ENCODE results near the gene GRM4. TPM values are rescaled to one million over a fixed set of nuclear protein-coding genes. Genes with fewer than 3 reads are reported as not detected.

GRM4 gene
- polyA plus RNA-seq, 12 donors: 0.66 to 4.0 (median 1.4) TPM; not detected in 1

DNA sequence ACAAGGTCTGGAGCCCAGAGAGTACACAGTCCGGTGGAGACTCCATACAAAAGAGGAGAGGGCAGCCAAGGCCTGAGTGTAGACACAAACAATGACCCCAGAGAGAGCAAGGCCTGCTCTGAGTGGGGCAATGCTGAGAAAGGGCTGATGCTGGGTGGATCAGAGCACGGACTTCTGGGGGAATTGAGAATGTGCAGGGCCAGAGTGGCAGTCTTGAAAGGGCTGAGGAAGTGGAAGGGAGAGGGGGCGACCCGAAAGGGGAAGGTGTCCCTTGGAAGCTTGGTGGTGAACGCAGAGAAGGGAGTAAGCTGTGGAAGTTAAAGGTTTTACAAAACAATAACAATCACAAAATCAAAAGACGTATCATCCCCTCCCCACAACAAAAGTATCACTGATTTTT is 12.0 kb upstream of the GRM4 start:
- no peak for DNase-seq

DNA sequence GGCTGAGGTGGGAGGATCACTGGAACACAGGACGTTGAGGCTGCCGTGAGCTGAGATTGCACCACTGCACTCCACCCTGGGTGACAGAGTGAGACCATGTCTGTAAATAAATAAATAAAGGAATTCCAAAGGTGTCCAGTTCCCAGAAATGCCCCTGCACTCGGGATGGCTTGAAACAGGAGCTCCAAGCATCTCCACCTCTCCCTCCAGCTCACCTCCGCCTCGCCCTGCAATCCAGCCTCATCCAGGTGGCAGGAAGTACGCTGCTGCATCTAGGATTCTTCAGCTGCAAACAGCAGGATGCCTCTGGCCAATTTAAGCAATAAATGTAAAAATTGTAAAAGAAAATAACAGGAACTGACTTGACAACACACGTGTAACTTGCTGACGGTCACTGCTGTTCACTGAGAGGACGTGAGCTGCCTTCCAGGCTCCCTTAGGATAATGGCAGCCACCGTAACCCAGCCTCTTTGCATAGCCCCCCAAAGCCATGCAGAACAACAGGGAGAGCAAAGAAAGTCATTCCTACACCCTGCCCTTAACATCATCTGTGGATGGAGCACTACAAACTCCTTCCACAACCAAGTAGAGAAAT is 11.4 kb upstream of the GRM4 start:
- no peak for DNase-seq

DNA sequence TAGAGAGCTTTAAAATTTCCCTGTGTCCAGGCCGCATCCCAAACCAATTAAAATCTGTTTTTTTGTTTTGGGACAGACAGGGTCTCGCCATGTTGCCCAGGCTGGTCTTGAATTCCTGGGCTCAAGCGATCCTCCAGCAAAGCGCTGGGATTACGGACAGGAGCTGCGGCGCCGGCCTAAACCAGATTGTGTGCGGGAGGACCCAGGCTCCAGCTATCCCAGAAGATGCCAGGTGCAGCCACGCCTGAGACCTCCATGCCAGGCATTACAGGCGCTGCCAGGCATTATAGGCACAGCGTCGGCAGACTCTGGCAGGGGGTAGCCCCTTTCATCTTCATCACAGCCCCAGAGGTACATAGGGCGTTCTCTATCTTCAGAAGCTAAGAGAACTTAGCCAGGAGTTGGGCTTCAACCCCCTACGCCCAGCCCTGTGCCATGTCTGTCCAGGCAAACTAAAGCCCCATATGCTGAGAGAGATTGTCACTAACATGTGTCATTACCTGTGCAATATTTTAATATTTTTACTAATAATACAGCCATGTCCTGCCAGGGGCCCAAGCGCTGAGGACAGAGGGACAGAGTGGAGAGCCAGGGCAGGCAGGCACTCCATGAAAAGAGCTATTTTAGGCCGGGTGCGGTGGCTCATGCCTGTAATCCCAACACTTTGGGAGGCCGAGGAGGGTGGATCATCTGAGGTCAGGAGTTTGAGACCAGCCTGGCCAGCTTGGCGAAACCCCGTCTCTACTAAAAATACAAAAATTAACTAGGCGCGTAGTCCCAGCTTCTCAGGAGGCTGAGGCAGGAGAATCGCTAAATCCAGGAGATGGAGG is 9.8 kb upstream of the GRM4 start:
- DNase-seq: no peak

GRCh38 chr6:34154668-34155447 is 9.0 kb upstream of the GRM4 start:
- DNase-seq: peak; percentile 43

- no peak for DNase-seq
Observed at GRCh38 chr6:34152806-34153520, 7.1 kb upstream of the GRM4 start.

DNA sequence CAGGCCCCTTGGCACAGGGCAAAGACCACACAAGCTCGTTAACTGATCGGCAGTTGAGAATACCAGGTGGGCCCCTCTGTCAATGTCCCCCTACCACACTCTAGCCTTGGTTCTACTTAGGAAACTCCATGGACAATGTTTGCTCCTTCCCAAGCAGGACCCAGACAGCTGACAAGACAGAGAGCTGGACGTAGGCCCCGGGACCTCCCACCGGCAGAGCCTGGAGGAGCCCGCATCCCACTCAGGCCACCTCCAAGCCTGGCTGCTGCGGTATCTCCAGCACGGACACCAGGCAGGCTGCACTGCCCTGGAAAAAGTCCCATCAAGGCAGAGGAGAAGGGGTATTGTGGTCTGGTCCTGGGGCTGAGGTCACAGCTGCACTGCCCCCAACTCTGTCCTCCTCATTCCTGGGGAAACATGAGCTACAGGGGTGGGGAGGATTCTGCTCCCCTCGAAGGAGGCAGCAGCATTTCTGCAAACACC is 6.2 kb upstream of the GRM4 start:
- DNase-seq: no peak

DNA sequence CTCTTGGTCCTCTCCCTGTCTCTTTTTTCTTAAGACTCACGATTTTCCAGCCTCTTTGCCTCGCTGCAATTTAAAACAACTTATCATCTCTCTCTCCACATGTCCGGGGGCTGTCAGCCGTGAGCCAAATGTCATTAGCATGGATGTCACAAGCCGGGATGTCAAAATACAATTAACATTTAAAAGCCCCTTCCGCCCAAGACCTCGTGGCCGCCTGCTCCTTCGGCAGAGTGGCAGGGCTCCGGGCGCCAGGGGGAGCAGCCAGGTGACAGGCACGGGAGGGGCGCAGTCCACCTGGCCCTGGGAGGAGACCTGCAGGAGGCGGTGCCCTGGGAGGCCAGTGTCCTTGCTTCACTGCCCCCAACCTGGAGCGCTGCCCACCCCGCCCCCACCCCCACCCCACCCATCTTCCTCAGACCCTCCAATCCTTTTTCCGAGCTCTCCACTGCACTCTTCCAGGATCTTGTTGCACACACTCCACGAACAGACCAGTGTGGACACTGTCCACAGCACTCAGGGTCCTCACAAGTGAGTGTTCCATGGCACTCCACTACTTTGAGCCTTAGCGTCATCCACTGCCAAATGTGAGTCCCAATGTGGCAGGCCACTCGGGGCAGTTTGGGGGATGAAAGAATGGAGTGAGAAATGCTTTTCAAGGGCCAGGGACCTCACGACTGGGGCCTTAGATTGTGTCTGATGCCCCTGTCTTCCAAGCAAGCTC is 5.6 kb upstream of the GRM4 start:
- DNase-seq: no peak

- DNase-seq: no peak
Observed at GRCh38 chr6:34150766-34151165, 4.9 kb upstream of the GRM4 start.

- DNase-seq: no peak
Observed at GRCh38 chr6:34149831-34150400, 4.0 kb upstream of the GRM4 start.

- DNase-seq: no peak
Observed at GRCh38 chr6:34149452-34149810, 3.5 kb upstream of the GRM4 start.

- no peak for DNase-seq
Observed at GRCh38 chr6:34148631-34149451, 3.0 kb upstream of the GRM4 start.

DNA sequence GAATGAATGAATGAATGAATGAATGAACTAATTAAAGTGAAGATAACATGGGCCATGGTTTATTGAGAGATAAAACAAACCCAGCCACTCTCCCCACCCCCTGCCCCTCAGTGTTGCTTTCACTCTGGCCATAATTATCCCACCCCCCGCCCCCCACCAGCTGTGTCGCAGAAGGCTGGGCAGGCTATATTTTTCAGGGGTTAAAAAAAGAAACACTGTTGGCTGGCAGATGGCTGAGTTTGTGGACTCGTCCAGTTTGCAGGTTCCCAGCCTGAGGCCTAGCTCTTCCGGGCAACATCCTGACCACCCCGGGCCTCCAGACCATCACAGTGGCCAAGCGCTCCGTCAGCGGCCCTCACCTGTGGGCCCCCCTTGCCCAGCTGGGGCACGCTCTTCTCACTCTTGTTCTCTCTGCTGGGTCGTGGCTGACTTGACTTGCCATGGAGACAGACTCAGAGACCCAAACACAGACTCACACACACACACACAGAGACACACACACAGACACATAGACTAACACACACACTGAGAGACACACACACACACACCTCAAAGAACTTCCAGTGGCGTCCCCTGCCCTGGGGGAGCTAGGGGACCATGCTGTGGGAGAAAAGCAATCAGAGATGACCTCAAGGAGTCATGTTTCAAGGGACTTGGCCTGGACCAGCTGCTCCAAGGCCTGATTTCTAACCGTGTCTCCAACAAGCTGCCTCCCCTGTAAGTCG is 2.2 kb upstream of the GRM4 start:
- DNase-seq: no peak

DNA sequence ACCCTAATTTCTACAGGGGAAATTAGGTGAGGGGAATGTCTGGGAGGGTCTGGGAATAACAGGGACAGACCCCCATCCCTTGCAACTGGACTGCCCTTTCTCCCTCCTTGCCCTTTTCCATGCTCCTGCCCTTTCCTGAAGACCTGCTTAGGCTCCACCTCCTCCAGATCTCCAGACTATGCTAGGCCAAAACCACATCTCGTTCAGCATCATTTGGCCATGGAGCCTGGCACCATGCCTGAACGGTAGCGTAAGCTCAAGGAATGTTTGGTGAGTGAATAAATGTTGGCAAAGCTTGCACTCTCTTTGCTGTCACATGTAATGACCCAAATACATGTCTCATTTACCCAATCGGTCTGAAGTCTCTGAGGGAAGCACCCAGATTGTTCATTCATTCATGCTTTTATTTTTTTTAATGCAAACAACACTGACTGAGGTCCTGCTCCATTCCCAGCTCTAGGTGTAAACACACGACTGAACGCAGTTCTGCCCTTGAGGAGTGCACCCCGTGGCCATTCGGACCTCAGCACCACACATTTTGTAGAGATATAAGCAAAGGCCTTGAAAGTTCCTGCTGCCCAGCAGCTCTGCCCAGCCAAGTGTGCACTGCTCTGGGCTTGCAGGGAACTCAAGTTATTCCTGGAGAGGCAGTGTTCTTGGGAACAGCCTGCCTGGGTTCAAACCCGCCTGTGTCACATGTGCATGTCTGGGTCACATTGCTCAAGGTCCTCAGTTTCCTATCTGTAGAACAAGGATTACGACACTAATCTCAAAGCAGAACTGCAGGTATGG is 1.1 kb upstream of the GRM4 start:
- DNase-seq: no peak

- peak; percentile 54 for DNase-seq
Observed at GRCh38 chr6:34145161-34146020, 496 bp downstream of the GRM4 start.

DNA sequence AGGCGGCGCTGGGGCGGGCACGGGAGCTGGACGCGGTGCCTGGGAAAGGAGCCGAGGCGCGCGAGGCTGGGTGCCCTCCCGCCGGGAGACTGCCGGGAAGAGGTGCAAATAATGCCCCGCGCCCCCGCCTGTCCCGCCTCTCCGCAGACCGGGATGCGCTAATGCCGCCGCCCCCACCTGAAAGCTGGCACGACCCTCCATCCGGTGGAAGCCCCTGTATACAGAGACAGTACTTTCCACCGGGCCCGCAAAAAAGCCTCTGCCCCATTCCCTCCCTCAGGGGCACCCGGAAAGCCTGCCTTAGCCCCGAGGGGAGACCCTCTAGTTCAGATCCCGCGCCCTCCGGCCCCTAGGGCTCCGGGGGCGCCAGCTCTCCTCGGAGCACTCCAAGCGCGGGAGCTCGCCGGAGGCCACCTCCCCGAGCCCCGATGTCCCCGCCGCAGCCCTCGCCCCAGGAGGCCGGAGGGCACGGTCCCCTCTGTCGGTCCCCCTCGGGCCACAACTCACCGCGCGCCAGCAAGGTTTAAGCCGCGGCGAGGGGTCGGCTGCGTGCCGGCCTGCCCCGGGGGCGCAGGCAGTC is 1.2 kb downstream of the GRM4 start:
- DNase-seq: no peak

- peak; percentile 15 for DNase-seq
Observed at GRCh38 chr6:34143884-34144580, 1.9 kb downstream of the GRM4 start.
